Measurements from ENCODE around the gene RAB3C. TPM values are rescaled to one million over a fixed set of nuclear protein-coding genes. Genes with fewer than 3 reads are reported as not detected.

The RAB3C gene
- total RNA-seq, 1 donor from 2014 or later: 0.45 TPM

DNA sequence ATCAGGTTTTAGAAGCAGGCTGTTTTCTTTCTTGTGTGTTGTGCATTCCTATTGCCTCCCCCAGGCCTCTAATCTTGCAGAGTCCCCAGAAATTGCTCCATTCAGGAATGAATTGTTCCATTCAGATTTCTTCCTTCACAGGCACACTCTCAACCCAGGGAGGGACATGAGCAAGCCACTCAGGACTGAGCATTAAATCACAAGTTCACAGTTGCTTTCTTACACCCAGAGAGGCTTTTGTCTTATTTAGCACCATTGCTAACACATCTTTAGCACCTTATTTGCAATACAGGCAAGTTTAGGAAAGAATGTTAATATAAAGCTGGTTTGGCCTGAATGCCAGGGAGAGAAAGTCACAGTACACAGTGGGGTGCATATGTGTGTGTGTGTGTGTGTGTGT lies 221.4 kb downstream of the RAB3C start:
- no peak overlapping the region for H3K4me2 ChIP-seq (ENCODE audit: low read length)
- TF ChIP-seq EZH2 (IDR thresholded peaks at IDR 0.05; ENCODE audit: insufficient read depth, low read length): no peak
- TF ChIP-seq, protein P1, sequence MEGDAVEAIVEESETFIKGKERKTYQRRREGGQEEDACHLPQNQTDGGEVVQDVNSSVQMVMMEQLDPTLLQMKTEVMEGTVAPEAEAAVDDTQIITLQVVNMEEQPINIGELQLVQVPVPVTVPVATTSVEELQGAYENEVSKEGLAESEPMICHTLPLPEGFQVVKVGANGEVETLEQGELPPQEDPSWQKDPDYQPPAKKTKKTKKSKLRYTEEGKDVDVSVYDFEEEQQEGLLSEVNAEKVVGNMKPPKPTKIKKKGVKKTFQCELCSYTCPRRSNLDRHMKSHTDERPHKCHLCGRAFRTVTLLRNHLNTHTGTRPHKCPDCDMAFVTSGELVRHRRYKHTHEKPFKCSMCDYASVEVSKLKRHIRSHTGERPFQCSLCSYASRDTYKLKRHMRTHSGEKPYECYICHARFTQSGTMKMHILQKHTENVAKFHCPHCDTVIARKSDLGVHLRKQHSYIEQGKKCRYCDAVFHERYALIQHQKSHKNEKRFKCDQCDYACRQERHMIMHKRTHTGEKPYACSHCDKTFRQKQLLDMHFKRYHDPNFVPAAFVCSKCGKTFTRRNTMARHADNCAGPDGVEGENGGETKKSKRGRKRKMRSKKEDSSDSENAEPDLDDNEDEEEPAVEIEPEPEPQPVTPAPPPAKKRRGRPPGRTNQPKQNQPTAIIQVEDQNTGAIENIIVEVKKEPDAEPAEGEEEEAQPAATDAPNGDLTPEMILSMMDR (IDR thresholded peaks at IDR 0.05; ENCODE audit: insufficient read depth, low read depth, low read length): no peak
- no peak for FAIRE-seq
- H3K27me3 Mint-ChIP-seq (ENCODE audit: low read depth, unreplicated experiment): peaks cover 2% of the 10 kb centered on the region
- H3K4me1 ChIP-seq (ENCODE audit: insufficient read depth, low read length): no peaks in the 10 kb centered on the region
- DNase-seq (ENCODE audit: low read depth): no peak
- H3K9ac ChIP-seq (ENCODE audit: low read length): no peak overlapping the region
- no peak overlapping the region for H3K27ac ChIP-seq (ENCODE audit: low read depth, low read length)
- H2AFZ ChIP-seq (ENCODE audit: low read depth, low read length): no peak overlapping the region
- no peaks in the 10 kb centered on the region for H3K27me3 ChIP-seq (ENCODE audit: insufficient read depth, low read length)
- H3K79me2 ChIP-seq (ENCODE audit: insufficient read depth, low read length): no peaks in the 10 kb centered on the region
- no peaks in the 10 kb centered on the region for H4K20me1 ChIP-seq (ENCODE audit: insufficient read depth, low read length)
- H3K9me3 ChIP-seq (ENCODE audit: insufficient read depth, low read depth, low read length): no peaks in the 10 kb centered on the region
- no peak overlapping the region for H3K27ac Mint-ChIP-seq (ENCODE audit: unreplicated experiment)
- H3K4me3 ChIP-seq (ENCODE audit: insufficient read depth, low read depth, low read length): no peak overlapping the region
- no peak overlapping the region for H3K4me3 Mint-ChIP-seq (ENCODE audit: unreplicated experiment)
- H3K9me3 Mint-ChIP-seq (ENCODE audit: unreplicated experiment): no peaks in the 10 kb centered on the region
- no peaks in the 10 kb centered on the region for H3K36me3 Mint-ChIP-seq (ENCODE audit: low read depth, unreplicated experiment)
- no peaks in the 10 kb centered on the region for H3K36me3 ChIP-seq (ENCODE audit: insufficient read depth, low read length)
- peaks cover 2% of the 10 kb centered on the region for H3K4me1 Mint-ChIP-seq (ENCODE audit: low read depth, unreplicated experiment)

DNA sequence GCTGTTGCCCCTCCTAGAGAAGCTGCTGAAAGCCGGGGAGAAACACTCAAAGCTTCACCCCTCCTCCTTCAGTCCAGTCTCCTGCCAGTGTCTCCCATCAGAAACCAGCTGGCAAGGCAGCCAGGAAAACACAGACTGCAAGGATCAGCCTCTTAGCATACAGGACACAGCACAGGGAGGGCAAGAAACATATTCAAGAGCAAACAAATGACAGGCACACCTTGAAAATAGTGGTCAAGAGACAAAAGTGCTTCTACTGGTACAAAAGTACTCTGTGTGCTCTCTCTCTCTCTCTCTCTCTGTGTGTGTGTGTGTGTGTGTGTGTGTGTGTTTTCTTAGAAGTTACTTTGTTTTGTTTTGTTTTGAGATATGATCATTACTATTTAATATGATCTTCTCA lies 227.2 kb downstream of the RAB3C start:
- no peaks in the 10 kb centered on the region for H3K27me3 ChIP-seq (ENCODE audit: insufficient read depth, low read length)
- no peaks in the 10 kb centered on the region for H3K36me3 ChIP-seq (ENCODE audit: insufficient read depth, low read length)
- Mint-ChIP-seq H3K27ac (ENCODE audit: unreplicated experiment) (no peak overlapping the region), H3K36me3 (ENCODE audit: low read depth, unreplicated experiment) (no peaks in the 10 kb centered on the region), H3K4me3 (ENCODE audit: unreplicated experiment) (no peak overlapping the region), H3K4me1 (ENCODE audit: low read depth, unreplicated experiment) (no peaks in the 10 kb centered on the region), H3K27me3 (ENCODE audit: low read depth, unreplicated experiment) (peaks cover 2% of the 10 kb centered on the region), H3K9me3 (ENCODE audit: unreplicated experiment) (no peaks in the 10 kb centered on the region)
- H3K9ac ChIP-seq (ENCODE audit: low read length): no peak overlapping the region
- no peak overlapping the region for H3K4me2 ChIP-seq (ENCODE audit: low read length)
- TF ChIP-seq EZH2 (IDR thresholded peaks at IDR 0.05; ENCODE audit: insufficient read depth, low read length): no peak
- TF ChIP-seq, protein P1 (IDR thresholded peaks at IDR 0.05; ENCODE audit: insufficient read depth, low read depth, low read length): no peak
- FAIRE-seq (no peak), DNase-seq (ENCODE audit: low read depth) (no peak)
- no peaks in the 10 kb centered on the region for H3K79me2 ChIP-seq (ENCODE audit: insufficient read depth, low read length)
- no peak overlapping the region for H2AFZ ChIP-seq (ENCODE audit: low read depth, low read length)
- no peak overlapping the region for H3K27ac ChIP-seq (ENCODE audit: low read depth, low read length)
- H3K9me3 ChIP-seq (ENCODE audit: insufficient read depth, low read depth, low read length): no peaks in the 10 kb centered on the region
- H3K4me3 ChIP-seq (ENCODE audit: insufficient read depth, low read depth, low read length): no peak overlapping the region
- no peaks in the 10 kb centered on the region for H4K20me1 ChIP-seq (ENCODE audit: insufficient read depth, low read length)
- H3K4me1 ChIP-seq (ENCODE audit: insufficient read depth, low read length): no peaks in the 10 kb centered on the region

DNA sequence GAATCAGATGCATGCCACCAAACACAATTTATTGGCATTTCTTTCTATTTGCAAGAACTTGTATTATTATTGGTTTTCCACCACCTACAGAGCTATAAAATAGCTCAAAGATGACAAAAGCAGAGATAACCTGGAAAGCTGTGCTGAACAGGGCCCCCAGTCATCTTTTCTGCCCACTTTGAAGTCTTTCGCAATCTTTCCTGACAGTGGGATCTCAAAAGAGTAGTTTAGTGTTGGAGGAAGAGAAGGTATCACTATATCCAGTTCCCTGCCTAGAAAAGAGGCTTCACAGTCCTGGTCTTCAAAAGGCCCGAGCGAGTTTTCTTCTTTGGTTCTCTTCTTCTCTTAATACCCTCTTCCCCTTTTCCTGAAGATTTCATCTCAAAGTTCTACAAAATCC lies 231.0 kb downstream of the RAB3C start:
- Histone ChIP-seq H3K36me3 (ENCODE audit: insufficient read depth, low read length) (no peaks in the 10 kb centered on the region), H3K9me3 (ENCODE audit: insufficient read depth, low read depth, low read length) (no peaks in the 10 kb centered on the region), H3K27ac (ENCODE audit: low read depth, low read length) (no peak overlapping the region), H2AFZ (ENCODE audit: low read depth, low read length) (no peak overlapping the region), H3K27me3 (ENCODE audit: insufficient read depth, low read length) (no peaks in the 10 kb centered on the region), H3K4me1 (ENCODE audit: insufficient read depth, low read length) (no peaks in the 10 kb centered on the region), H3K4me2 (ENCODE audit: low read length) (no peak overlapping the region), H3K9ac (ENCODE audit: low read length) (no peak overlapping the region), H3K4me3 (ENCODE audit: insufficient read depth, low read depth, low read length) (no peak overlapping the region), H3K79me2 (ENCODE audit: insufficient read depth, low read length) (no peaks in the 10 kb centered on the region), H4K20me1 (ENCODE audit: insufficient read depth, low read length) (no peaks in the 10 kb centered on the region)
- no peak for TF ChIP-seq EZH2 (IDR thresholded peaks at IDR 0.05; ENCODE audit: insufficient read depth, low read length)
- TF ChIP-seq, protein P1 (IDR thresholded peaks at IDR 0.05; ENCODE audit: insufficient read depth, low read depth, low read length): no peak
- no peak for FAIRE-seq
- Mint-ChIP-seq H3K27ac (ENCODE audit: unreplicated experiment) (no peak overlapping the region), H3K27me3 (ENCODE audit: low read depth, unreplicated experiment) (peaks cover 2% of the 10 kb centered on the region), H3K36me3 (ENCODE audit: low read depth, unreplicated experiment) (no peaks in the 10 kb centered on the region), H3K4me3 (ENCODE audit: unreplicated experiment) (no peak overlapping the region), H3K4me1 (ENCODE audit: low read depth, unreplicated experiment) (no peaks in the 10 kb centered on the region), H3K9me3 (ENCODE audit: unreplicated experiment) (no peaks in the 10 kb centered on the region)
- no peak for DNase-seq (ENCODE audit: low read depth)
